HG03095 (cell line): ENCODE measurements around the gene RYR2.

Experiments
- ATAC-seq: cut with Tn5 transposase; IDR thresholded peaks from one replicate; pipeline ENCODE4 v1.9.1; 2021; ENCODE audit warnings: moderate library complexity; ENCODE audit not compliant: unreplicated experiment

RYR2 gene

GRCh38 chr1:237760951-237761350 is 719.0 kb downstream of the RYR2 start:
- no peak for ATAC-seq

- ATAC-seq, result no peak
Observed at GRCh38 chr1:237763137-237763536, 721.2 kb downstream of the RYR2 start.

GRCh38 chr1:237763751-237764150 is 721.8 kb downstream of the RYR2 start:
- no peak for ATAC-seq

GRCh38 chr1:237769916-237770315 is 727.9 kb downstream of the RYR2 start:
- ATAC-seq, result no peak

GRCh38 chr1:237772009-237772408 is 730.0 kb downstream of the RYR2 start:
- no peak for ATAC-seq

- no peak for ATAC-seq
Observed at GRCh38 chr1:237774246-237774645, 732.3 kb downstream of the RYR2 start.

- ATAC-seq, result no peak
Observed at GRCh38 chr1:237779356-237779755, 737.4 kb downstream of the RYR2 start.

- ATAC-seq, result no peak
Observed at GRCh38 chr1:237786066-237786719, 744.2 kb downstream of the RYR2 start.

- ATAC-seq, result no peak
Observed at GRCh38 chr1:237788069-237788468, 746.1 kb downstream of the RYR2 start.

- ATAC-seq, result no peak
Observed at GRCh38 chr1:237789619-237790018, 747.6 kb downstream of the RYR2 start.

- ATAC-seq, result no peak
Observed at GRCh38 chr1:237791592-237791991, 749.6 kb downstream of the RYR2 start.

GRCh38 chr1:237792149-237792548 is 750.2 kb downstream of the RYR2 start:
- no peak for ATAC-seq

- no peak for ATAC-seq
Observed at GRCh38 chr1:237792726-237793125, 750.7 kb downstream of the RYR2 start.

- ATAC-seq, result no peak
Observed at GRCh38 chr1:237794071-237794470, 752.1 kb downstream of the RYR2 start.

GRCh38 chr1:237795558-237795957 is 753.6 kb downstream of the RYR2 start:
- ATAC-seq, result no peak

- ATAC-seq, result peak; percentile 94
Observed at GRCh38 chr1:237799762-237800474, 757.9 kb downstream of the RYR2 start.

- no peak for ATAC-seq
Observed at GRCh38 chr1:237804516-237804915, 762.5 kb downstream of the RYR2 start.

GRCh38 chr1:237809099-237809498 is 767.1 kb downstream of the RYR2 start:
- no peak for ATAC-seq

GRCh38 chr1:237811633-237812032 is 769.6 kb downstream of the RYR2 start:
- ATAC-seq, result no peak

GRCh38 chr1:237812061-237812460 is 770.1 kb downstream of the RYR2 start:
- ATAC-seq, result no peak

- no peak for ATAC-seq
Observed at GRCh38 chr1:237814319-237814924, 772.4 kb downstream of the RYR2 start.

- no peak for ATAC-seq
Observed at GRCh38 chr1:237817277-237817676, 775.3 kb downstream of the RYR2 start.
